Fibroblast of the conjunctiva (primary cell): ENCODE data around the gene C3orf18.
A peak's percentile ranks its signal among the peaks of the same experiment; 100 is the strongest.
"Not testable (repeated sequence)": the region's sequence is repeated elsewhere in the genome, so short reads cannot be mapped to it uniquely, and the experiment has no call there.

ENCODE experiments used
- DNase-seq: peaks from one replicate; pipeline ENCODE4 v3.0.0-alpha.2; 2010; ENCODE audit warnings: low read depth

The C3orf18 gene

GRCh38 chr3:50523279-50523811, 44.2 kb downstream of the C3orf18 start:
- DNase-seq, result no peak

GRCh38 chr3:50521572-50521971, 46.0 kb downstream of the C3orf18 start:
- DNase-seq, result no peak

- DNase-seq, result no peak
These were observed 46.7 kb downstream of the C3orf18 start for GRCh38 chr3:50520849-50521248.

GRCh38 chr3:50519471-50520089, 48.0 kb downstream of the C3orf18 start:
- DNase-seq, result peak; percentile 9

- DNase-seq, result no peak
These were observed 49.1 kb downstream of the C3orf18 start for GRCh38 chr3:50518436-50518835.

GRCh38 chr3:50517721-50518206, 49.8 kb downstream of the C3orf18 start:
- DNase-seq, result no peak

- DNase-seq, result no peak
These were observed 51.1 kb downstream of the C3orf18 start for GRCh38 chr3:50516440-50516871.

- no peak for DNase-seq
These were observed 51.7 kb downstream of the C3orf18 start for GRCh38 chr3:50515565-50516439.

- not testable (repeated sequence) for DNase-seq
These were observed 54.6 kb downstream of the C3orf18 start for GRCh38 chr3:50512908-50513307.

GRCh38 chr3:50512131-50512530, 55.4 kb downstream of the C3orf18 start:
- no peak for DNase-seq

- no peak for DNase-seq
These were observed 57.2 kb downstream of the C3orf18 start for GRCh38 chr3:50510325-50510724.

GRCh38 chr3:50509715-50510114, 57.8 kb downstream of the C3orf18 start:
- DNase-seq, result no peak

- no peak for DNase-seq
These were observed 58.7 kb downstream of the C3orf18 start for GRCh38 chr3:50508821-50509220.
